ENCODE measurements around the gene UGT1A1. TPM values are rescaled to one million over a fixed set of nuclear protein-coding genes. Genes with fewer than 3 reads are reported as not detected.

Gene UGT1A1
- total RNA-seq, 1 experiment from 2014 or later: 0.33 TPM

- Histone ChIP-seq H3K4me1 (ENCODE audit: insufficient read depth, low read length) (no peaks in the 10 kb centered on the region), H3K4me2 (ENCODE audit: low read length) (no peak overlapping the region), H3K9me3 (ENCODE audit: low read length) (no peaks in the 10 kb centered on the region), H3K27ac (ENCODE audit: low read length) (no peak overlapping the region), H3K36me3 (ENCODE audit: low read depth, low read length) (no peaks in the 10 kb centered on the region), H3F3A (ENCODE audit: low read length, unreplicated experiment) (no peaks in the 10 kb centered on the region), H3K4me3 (ENCODE audit: low read length) (no peak overlapping the region), H3K9ac (ENCODE audit: low read length) (no peak overlapping the region), H3K79me2 (ENCODE audit: low read length) (no peaks in the 10 kb centered on the region), H4K20me1 (ENCODE audit: low read length) (no peaks in the 10 kb centered on the region), H3K27me3 (ENCODE audit: low read length) (no peaks in the 10 kb centered on the region), H3K9me2 (replicated peaks; ENCODE audit: low read length) (no peaks in the 10 kb centered on the region), H2AFZ (ENCODE audit: low read length) (no peak overlapping the region)
- DNase-seq: no peak
- no peak for TF ChIP-seq CTCF (conservative IDR thresholded peaks at IDR 0.05; ENCODE audit: low read depth, low read length)
- no peak for TF ChIP-seq EZH2phosphoT487 (IDR thresholded peaks at IDR 0.05; ENCODE audit: borderline replicate concordance, low read length)
- TF ChIP-seq EZH2 (IDR thresholded peaks at IDR 0.05; ENCODE audit: low read length, unreplicated experiment): no peak
- CTCF ChIA-PET: no interaction called here
- POLR2A ChIA-PET (ENCODE audit: unreplicated experiment): no interaction called here
- intact Hi-C loops (cut with micrococcal nuclease): no loop called here
- no peak for ATAC-seq
- BruUV-seq (replicated peaks): no TSS peak
Observed at GRCh38 chr2:233822101-233822771, 62.2 kb downstream of the UGT1A1 start.

Other genes with a start within 250 kb of the UGT1A1 start
- 32.1 and 32.3 TPM in 2 replicates for gene USP40, start 193.5 kb upstream of the UGT1A1 start, total RNA-seq (2014; rRNA removed)
- gene UGT1A8, start 142.6 kb upstream of the UGT1A1 start, total RNA-seq (2014; rRNA removed): 0.46 TPM in 1 of 2 replicates, not detected in the other
- gene UGT1A10, start 123.8 kb upstream of the UGT1A1 start, total RNA-seq (2014; rRNA removed): 0.46 TPM in 1 of 2 replicates, not detected in the other
- not detected in 2 replicates for gene UGT1A9, start 88.4 kb upstream of the UGT1A1 start, total RNA-seq (2014; rRNA removed)
- gene UGT1A7, start 78.4 kb upstream of the UGT1A1 start, total RNA-seq (2014; rRNA removed): not detected in 2 replicates
- 2.0 and 2.2 TPM in 2 replicates for gene UGT1A6, start 67.4 kb upstream of the UGT1A1 start, total RNA-seq (2014; rRNA removed)
- not detected in 2 replicates for gene UGT1A5, start 47.4 kb upstream of the UGT1A1 start, total RNA-seq (2014; rRNA removed)
- gene UGT1A4, start 41.5 kb upstream of the UGT1A1 start, total RNA-seq (2014; rRNA removed): not detected in 2 replicates
- not detected in 2 replicates for gene UGT1A3, start 31.2 kb upstream of the UGT1A1 start, total RNA-seq (2014; rRNA removed)
- not detected in 2 replicates for gene MROH2A, start 18.1 kb downstream of the UGT1A1 start, total RNA-seq (2014; rRNA removed)
- gene HJURP, start 94.3 kb downstream of the UGT1A1 start, total RNA-seq (2014; rRNA removed): 31.7 and 37.0 TPM in 2 replicates
- gene TRPM8, start 157.1 kb downstream of the UGT1A1 start, total RNA-seq (2014; rRNA removed): not detected in 2 replicates

All from PC-3 (cell line).